ENCODE results near the gene MRPS9.

MRPS9 gene

DNA sequence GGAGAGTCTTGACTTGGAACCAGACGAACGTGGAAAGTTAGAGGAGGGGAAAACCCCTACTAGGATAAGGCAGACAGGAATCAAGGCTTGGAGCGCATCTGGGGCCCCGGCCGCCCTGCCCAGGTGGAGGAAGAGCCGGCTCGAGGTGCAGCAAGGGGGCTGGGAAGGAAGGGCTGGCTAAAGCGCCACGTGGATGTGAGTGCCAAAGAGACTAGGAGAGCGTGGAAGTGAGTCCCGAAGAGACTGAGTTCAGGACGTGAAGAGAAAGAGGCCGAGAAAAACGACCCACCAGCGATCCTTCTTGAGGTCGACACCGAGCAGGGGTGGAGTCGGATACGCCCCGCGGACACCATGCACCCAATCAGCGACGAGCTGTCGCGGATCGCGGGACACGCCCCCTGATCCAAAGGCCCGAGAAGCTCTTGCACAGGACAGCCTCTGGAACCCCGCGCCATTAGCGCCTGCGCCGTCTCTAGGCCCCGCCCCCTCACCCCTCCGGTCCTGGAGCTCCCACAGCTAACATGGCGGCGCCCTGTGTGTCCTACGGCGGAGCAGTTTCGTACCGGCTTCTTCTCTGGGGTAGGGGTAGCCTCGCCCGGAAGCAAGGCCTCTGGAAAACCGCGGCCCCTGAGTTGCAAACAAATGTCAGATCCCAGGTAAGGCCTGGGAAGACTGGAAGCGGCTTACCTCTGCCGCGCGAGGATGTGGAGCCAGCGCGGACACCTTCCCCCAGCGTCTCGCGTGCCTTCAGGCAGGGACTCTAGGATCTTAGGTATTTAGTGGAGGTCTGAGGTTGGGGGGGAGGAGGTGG is at the start of gene MRPS9:
TSS of gene MRPS9 (plus strand) at position 498 of the 811 bp plus-strand sequence. CDS start at position 522, 24 bp downstream.
- FAIRE-seq, result peak; percentile 95

DNA sequence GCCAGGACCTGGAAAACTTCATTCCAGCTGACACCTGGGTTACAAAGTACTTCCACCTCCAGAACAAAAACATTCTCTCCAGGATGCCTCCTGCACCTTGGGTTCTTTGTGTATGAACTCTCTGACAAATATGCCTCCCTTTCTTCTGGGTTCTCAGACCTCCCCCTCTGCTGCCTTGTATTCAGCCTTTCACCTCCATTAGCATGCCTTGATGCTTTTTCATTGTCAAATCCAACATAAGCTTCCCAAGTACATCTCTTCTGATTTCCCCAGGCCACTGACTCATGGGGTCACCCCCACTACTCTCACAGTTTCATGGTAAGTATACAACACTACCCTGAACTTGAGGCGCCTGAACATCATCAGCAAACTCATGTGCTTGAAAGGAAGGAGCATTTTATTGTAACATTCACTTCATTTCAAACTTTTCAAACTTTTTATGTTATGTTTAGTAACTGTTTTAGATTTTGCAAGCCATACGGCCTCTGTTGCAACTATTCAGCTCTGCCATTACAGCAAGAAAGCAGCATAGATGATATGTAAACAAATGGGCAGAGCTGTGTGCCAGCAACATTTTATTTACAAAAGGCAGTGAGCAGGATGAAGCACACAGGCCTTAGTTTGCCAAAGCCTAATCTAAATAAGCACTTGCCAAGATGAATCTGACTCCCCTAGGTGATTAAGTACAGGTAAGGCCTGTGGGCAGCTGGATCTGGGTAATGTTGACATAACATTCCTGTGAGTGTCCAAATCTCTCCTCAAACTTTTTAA is 32.5 kb upstream of the MRPS9 start:
- FAIRE-seq, result no peak

DNA sequence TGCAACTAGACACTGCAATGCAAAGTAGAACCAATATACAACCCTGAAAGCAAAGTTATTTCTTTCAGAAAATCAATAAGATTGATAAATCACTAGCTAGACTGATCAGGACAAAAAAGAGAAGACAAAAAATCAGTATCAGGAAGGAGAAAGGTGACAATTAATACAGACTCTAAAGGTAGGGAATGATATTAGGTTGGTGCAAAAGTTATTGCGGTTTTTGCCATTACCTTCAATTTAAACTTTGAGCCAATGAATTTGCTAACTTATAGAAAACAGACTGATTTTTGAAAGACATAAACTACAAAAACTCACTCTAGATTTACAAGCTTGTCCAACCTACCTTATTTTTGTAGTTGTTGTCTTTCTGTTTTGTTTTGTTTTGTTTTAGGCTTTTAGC is 30.5 kb upstream of the MRPS9 start:
- FAIRE-seq, result no peak

DNA sequence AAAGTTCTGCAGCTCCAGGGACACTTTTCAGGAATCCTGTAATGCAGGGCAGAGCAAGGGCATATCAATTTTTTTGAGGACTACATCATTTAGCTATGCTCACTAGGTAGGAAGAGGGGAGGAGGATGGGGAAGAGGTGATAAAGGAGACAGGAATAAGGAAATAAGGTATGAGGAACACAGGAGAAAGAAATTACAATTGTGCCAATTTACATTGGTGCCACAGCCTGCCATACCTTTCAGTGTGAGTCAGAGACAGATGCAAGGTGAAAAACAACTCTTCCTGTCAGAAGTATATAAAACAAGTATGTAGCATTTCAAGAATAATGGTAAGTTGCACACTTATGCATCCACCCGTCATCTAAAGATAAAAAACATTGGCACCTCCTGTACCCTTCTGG is 5.4 kb upstream of the MRPS9 start:
- FAIRE-seq, result no peak

DNA sequence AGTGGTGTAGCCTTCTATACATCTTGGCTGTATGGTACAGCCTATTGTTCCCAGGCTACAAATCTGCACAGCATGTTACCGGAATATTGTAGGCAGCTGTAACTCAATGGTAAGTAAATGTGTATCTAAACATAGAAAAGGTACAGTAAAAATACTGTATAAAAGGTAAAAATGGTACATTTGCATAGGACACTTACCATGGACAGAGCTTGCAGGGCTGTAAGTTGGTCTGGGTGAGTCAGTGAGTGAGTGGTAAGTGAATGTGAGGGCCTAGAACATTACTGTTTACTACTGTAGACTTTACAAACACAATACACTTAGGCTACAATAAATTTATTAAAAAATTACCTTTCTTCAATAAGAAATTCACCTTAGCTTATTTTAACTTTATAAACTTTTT is 3.7 kb upstream of the MRPS9 start:
- FAIRE-seq, result no peak

DNA sequence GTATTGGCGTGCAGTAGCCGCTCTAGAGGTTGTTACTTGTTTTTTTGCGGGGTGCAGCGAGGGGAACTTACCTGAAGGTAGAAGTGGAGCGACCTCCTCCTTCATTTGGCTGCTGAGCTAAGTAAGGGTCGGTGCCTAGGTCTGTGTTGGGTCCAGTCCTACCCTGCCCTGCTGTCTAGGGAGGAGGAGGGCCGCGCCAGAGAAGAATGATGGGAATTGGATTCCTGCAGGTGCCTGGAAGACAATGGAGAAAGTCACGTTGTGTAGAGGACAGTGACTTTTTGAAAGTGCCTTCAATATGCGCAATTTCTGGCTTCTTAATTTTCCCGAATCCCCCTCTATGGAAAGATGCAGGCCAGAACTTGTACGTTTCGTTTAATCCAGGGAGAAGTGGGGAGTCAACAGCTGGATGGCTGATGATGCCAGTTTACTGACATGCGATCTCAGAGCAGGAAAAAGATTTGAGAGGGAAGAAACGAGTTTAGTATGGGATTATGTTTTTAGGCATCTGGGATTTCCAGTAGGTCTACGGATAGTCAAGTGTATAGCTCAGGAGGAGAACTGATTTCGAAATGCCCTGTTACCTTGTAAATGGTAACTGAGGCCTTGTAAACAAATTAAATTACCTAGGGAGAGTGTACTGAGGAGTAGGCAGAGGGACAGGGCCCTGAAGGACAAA is 653 bp downstream of the MRPS9 start:
- FAIRE-seq, result no peak

DNA sequence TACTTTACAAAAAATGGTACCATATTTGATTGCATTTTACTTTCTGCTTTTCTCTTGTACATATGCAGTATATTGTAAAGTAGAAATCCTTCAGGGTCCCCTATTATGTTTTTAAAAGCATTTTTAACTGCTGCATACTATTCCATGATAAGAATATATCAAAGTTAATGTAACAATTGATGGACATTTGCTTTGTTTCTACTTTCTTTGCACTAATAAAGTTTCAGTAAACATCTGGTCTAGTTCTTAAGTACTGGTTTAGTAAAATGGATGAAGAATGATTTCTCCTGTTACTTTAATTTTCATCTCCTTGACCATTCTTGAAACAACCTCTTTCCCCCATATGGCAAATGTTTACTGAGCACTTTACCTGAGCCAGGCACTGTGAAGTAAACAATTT is 1.7 kb downstream of the MRPS9 start:
- FAIRE-seq, result no peak

DNA sequence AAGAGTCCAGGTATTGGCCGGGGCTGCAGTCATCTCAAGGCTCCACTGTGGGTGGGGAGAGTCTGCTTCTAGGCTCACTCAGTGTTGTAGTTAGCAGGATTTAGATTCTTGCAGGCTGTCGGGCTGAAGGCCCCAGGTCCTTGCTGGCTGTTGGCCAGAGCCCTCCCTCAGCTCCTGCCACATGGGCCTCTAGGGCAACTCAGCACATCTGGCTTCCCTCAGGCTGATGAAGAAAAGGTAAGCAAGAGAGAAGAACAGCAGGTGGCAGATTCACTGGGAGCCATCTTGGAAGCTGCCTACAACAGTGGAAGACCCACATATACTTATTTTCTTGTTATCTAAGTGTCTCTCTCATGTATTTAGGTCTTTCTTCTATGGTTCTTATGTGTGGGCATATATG is 4.3 kb downstream of the MRPS9 start:
- no peak for FAIRE-seq

DNA sequence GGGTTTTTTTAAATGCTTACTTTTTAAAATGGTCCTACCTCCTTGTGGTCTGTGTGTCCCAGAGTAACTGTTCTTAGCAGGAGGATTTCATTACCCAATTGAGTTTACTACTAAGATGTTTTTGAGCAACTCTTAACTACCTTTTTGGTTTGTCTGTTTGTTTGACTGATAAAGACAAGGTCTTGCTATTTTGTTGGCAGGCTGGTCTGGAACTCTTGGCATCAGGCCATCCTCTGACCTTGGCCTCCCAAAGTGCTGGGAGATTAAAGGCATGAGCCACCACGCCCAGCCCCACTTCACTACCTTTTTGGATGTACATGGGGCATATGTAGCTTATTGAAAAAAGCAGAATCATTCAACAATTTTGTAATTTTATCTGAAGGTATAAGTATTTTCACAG is 14.9 kb downstream of the MRPS9 start:
- FAIRE-seq, result no peak

DNA sequence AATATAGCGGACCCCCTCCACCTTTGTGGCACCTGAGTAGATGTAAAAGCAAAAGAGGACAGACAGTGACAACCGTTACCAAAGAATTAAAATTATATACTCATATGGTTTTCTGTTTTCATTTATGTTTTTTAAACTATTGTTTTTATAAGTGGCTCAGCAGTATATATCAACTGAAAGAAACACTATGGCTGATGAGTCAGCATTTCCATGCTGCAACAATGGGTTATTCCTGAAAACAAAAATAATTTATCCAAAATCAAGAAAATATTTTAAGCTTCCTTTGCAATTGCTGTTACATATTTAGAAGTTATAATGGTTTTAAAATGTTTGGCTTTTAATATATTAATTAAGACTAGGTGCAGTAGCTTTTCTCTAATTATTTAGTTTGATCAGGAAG is 17.7 kb downstream of the MRPS9 start:
- FAIRE-seq, result no peak

DNA sequence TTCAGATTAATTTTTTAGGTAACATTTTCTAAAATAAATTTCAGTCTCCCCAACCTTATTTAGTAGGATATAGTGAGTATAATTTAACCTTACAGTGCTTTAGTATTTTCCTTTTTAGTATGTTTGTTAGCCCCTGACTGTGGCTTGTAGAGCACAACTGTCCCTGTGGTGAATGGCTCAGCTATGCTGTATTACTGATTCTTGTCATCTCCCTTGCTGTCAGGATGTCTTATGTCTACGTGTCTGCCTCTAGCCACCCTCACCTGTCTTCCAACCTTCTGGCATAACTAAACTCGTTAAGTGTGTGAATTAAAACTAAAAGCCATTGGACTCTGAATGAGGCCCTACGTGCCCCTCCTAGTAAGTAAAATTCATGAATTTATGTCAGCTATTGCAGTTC is 18.4 kb downstream of the MRPS9 start:
- FAIRE-seq, result no peak

DNA sequence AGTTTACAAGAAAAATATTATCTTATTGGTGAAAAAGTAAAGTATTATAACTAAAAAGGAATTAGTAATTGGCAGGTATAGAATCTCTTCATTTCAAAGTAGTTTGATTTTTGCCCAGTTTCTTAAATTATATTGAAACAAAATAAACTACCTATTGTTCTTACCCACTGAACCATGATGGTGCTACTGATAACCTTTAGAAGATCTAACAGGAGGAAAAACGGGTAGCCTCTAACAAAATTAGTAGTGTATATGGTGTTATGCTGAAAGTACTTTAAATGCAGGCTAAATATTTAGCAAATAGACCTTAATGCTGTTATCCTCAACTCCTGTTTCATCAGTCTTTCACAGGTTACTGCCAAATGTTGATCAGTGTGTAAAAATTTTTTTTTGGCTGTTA is 19.1 kb downstream of the MRPS9 start:
- no peak for FAIRE-seq

DNA sequence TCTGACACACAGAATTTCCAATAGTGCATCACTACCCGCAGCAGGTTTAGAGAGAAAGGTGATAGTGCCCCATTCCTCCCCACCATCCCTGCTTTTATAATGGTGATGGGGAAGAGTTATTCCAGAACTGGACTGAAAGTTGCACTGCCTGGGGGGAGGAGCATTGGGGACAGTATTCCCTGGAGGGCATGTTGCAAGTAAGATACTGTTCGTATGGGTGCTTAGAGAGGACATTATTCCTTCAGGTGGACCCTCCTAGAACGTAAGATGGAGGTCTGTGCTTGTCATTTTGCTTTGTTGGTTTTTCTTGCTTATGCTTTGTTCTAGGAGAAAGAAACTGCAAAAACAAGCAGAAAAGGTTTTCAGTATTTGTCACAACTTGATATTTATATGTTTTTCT is 23.7 kb downstream of the MRPS9 start:
- FAIRE-seq, result no peak

DNA sequence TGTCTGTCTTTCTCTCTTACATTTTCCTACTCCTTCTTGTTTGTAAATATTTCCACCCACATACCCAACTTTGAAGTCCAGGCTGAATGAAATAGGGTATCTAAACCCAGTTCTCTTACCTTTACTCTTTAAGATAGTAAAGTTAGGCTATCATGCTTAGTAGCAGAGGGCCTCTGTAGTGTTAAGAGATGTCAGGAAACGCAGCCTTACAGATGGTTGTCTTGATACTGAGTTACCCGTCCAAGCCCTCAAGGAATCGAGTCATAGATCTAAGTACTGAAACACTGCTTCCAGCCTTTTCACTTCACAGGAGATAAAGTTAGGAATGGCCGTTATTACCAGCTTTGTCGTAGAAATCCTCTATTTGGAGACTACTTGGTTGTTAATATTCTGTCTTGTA is 24.3 kb downstream of the MRPS9 start:
- no peak for FAIRE-seq

DNA sequence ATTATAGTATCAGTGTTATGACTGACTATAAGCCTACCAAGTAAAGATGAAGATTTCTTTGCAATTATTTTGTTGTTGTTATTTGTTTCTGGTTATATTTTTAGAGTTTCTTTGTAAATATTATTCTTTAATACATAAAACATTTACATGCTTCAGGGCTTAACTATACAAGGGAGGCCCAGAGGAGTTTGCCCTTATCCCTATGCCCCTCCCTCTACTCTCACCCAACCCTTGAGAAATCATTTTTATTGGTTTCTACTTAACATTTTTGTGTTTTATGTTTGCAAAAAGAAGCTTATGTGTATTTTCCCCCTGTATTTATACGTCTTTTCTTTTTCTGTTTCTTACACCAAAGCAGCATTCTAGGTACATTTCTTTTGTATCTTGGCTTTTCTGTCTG is 30.5 kb downstream of the MRPS9 start:
- FAIRE-seq, result peak; percentile 72

DNA sequence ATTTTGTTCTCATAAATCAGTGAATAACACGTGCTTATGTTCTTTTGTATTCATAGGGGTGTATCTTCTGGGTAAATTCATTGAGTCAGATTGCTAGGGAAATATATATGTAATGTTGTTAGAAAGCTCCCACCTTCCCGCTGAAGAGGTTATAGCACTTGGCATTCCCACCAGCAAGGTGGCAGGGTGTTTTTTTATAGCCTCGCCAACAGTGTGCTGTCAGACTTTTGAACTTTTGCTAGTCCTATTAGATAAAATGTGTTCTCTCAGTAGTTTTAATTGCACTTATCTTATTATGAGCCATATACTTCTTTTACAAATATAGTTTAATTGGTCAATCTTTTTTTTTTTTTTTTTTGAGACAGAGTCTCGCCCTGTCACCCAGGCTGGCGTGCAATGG is 31.0 kb downstream of the MRPS9 start:
- FAIRE-seq, result no peak

DNA sequence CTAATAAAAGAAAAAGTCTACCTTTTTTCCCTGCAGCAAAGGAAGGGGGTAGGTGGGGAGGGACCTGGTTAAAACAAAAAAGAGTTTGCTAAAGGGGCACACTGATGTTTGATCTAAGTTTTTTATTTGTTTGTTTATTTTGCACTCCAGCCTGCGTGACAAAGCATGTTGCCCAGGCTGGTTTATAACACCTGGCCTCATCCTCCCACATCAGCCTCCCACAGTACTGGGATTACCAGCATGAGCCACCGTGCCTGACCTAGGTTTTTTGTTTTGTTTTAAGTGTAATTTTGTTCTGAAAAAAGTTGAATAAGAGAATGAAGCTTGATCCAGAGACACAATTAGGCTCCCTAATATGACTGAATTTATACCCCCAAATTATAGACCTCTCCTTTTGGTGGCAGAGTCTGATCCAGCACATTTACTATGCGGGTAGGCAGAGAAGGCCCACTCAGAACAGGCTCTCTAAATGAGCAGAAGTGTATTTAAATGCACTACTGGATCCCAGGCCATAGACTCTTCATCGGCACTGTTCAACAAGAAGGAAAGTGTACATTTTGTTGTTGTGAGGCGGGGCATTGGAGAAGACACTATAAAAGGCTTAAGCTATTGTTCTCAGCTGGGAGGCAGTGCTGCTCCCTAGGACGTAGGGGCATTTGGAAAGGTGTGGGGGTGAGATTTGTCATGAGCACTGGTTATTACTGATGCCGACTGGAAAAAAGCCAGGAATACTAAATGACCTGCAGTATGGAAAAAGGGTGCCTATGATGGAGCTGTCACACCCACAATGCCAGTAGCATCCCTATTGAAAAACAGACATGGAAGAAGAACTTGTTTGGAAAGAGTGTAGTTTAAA is 32.4 kb downstream of the MRPS9 start:
- no peak for FAIRE-seq

DNA sequence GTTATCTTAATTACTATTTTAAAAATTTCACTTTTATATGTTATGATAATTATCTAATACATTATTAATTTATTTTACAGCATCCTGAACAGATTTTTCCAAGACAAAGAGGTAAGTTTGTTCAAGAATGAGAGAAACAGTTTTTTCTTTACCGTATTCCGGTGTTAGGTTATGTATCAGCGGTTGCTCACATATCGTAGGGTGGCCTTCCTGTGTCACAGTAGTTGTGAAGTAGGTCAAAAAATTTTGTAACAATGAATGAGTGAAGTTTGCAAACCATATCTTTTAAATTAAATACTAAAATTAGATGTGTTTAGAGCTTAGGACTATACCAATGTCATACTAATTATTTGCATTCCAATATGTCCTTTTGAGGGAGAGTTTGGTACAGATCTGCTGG is 33.5 kb downstream of the MRPS9 start:
- no peak for FAIRE-seq

DNA sequence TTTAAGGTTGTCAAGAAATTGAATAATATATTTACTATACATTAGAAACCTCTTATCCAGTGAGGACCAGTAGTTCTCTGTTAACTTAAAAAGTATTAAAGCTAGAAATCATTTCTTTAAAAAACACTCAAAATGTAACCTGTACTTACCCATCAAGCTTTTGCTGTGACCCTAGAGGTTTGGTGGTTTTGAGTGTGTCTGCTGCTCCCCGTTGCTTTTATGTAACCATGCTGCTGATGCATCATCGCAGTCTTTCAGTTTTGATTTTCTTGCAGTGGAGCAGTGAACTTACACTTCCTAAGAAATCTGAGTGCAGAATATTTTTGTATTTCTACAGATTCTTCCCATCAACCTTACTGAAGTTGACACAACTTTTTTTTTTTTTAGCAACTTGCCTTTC is 34.2 kb downstream of the MRPS9 start:
- no peak for FAIRE-seq

DNA sequence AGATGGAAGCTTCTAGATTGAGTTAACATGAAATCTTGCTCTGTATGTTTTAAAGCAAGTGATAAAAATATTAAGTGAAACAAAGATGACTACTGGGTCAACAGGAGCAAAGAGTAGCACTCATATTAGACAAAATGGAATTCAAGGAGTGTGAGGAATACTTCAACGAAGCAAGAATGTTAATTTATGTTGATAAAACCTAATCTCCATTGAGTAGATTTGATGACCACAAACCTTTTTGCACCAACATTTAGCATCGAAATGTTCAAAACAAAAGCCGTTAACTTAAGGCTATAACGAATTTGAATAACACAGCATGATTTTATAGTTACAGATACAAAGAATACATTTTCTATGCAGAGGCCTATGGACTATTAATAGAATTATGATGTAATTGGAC is 35.7 kb downstream of the MRPS9 start:
- no peak for FAIRE-seq

DNA sequence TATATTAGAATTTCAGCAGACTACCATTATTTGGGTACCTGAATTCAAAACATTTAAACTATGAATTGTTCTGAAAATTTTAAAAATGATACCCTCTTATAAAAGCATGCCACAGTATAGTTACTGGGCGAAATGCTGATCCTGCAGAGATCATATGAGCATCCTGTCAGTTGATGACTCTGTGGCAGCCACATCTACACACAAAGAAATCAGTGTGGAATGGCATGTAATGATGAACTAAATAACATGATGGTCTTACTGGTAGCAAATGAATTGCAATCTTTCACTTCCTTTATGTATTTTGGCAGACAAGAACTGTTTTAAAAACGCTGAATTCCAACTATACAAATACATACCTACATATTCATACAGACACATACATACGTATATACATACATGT is 38.3 kb downstream of the MRPS9 start:
- no peak for FAIRE-seq

DNA sequence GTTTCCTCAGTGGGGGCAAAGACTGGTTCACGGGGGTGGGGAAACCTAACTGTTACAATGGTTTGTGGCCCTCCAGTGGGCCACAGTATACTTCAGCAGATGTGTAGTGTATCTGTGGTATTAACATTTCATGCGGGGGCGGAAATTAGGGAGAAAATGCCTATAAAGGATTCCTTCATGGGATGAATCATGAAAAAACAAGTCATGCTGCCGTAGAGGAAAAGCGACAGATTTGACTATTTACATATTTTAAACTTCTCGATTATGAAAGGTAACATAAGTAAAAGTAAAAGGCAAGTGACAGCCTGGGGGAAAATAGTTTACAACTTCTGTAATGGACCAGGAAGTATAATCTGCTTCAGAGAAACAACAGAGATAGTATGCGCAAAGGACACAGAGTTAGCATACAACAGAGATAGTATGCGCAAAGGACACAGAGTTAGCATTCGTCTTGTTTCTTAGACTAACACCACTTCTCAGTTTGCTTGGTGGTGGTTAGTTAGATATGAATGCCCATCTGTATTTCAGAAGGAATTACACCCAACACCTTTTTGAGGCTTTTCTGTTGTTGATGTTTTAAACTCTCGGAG is 41.1 kb downstream of the MRPS9 start:
- no peak for FAIRE-seq

All from endometrium (tissue), 2 donors.